Neural progenitor cell (in vitro differentiated cells): ENCODE data around the gene PDLIM1. TPM values are rescaled to one million over a fixed set of nuclear protein-coding genes. Genes with fewer than 3 reads are reported as not detected.

Experiments
- DNase-seq: peaks from one replicate; pipeline ENCODE4 v3.0.0-alpha.2; 2016; ENCODE audit warnings: low spot score
- H2AFZ ChIP-seq: fragments of 200-600 bp; sonication (generic); replicated peaks from 2 replicates; pipeline ENCODE4 v1.6.1; 2016; ENCODE audit warnings: antibody characterized with exemption
- H3F3A ChIP-seq: fragments of 200-600 bp; sonication (generic); 2 replicates; pipeline ENCODE4 v1.6.1; 2016; ENCODE audit warnings: antibody characterized with exemption, low read depth
- H3K27ac ChIP-seq: fragments of 200-600 bp; sonication (generic); 2 replicates; pipeline ENCODE4 v1.5.1; 2016; ENCODE audit warnings: mild to moderate bottlenecking
- H3K27me3 ChIP-seq: fragments of 200-600 bp; sonication (generic); 2 replicates; pipeline ENCODE4 v1.6.1; 2016; ENCODE audit warnings: mild to moderate bottlenecking, moderate library complexity
- H3K36me3 ChIP-seq: fragments of 200-600 bp; sonication (generic); 2 replicates; pipeline ENCODE4 v1.5.1; 2016
- H3K4me1 ChIP-seq: fragments of 200-600 bp; sonication (generic); 2 replicates; pipeline ENCODE4 v1.6.1; 2016; ENCODE audit warnings: mixed run types
- H3K4me2 ChIP-seq: fragments of 200-600 bp; sonication (generic); 2 replicates; pipeline ENCODE4 v1.6.1; 2016
- H3K4me3 ChIP-seq: fragments of 200-600 bp; sonication (generic); 2 replicates; pipeline ENCODE4 v1.5.1; 2016
- H3K79me2 ChIP-seq: fragments of 200-600 bp; sonication (generic); 2 replicates; pipeline ENCODE4 v1.6.1; 2016; ENCODE audit warnings: low read depth
- H3K9ac ChIP-seq: fragments of 200-600 bp; sonication (generic); 2 replicates; pipeline ENCODE4 v1.6.1; 2016
- H3K9me3 ChIP-seq: fragments of 200-600 bp; sonication (generic); 2 replicates; pipeline ENCODE4 v1.5.1; 2016; ENCODE audit warnings: low read depth
- H4K20me1 ChIP-seq: fragments of 200-600 bp; sonication (generic); 2 replicates; pipeline ENCODE4 v1.6.1; 2016; ENCODE audit warnings: low read depth
- H3K27ac Mint-ChIP-seq: 3 replicates; pipeline ENCODE4 v1.8.0; 2021; ENCODE audit warnings: mixed read lengths
- H3K27me3 Mint-ChIP-seq: 2 replicates; pipeline ENCODE4 v1.8.0; 2022; ENCODE audit warnings: low read depth, mild to moderate bottlenecking, inconsistent platforms, moderate library complexity, mixed read lengths; ENCODE audit not compliant: insufficient read depth
- H3K36me3 Mint-ChIP-seq: 3 replicates; pipeline ENCODE4 v1.8.0; 2021; ENCODE audit warnings: mixed read lengths
- H3K4me1 Mint-ChIP-seq: 3 replicates; pipeline ENCODE4 v1.8.0; 2021; ENCODE audit warnings: mixed read lengths
- H3K4me3 Mint-ChIP-seq: 3 replicates; pipeline ENCODE4 v1.8.0; 2021; ENCODE audit warnings: mild to moderate bottlenecking, moderate library complexity, mixed read lengths
- H3K9me3 Mint-ChIP-seq: 3 replicates; pipeline ENCODE4 v1.8.0; 2020; ENCODE audit warnings: mixed read lengths
- EZH2 ChIP-seq: fragments of 200-600 bp; sonication (generic); IDR thresholded peaks from 2 replicates; pipeline ENCODE4 v1.6.1; 2017; ENCODE audit warnings: antibody characterized with exemption, mild to moderate bottlenecking, moderate library complexity
- EZH2phosphoT487 ChIP-seq: fragments of 200-600 bp; sonication (generic); IDR thresholded peaks from 2 replicates; pipeline ENCODE4 v1.6.1; 2017; ENCODE audit warnings: antibody characterized with exemption
- total RNA-seq: library from RNA; depleted of rRNA; stranded (reverse); fragments of >200 nt; gene quantifications from 2 replicates; pipeline ENCODE4 v1.2.3, GENCODE V29; 2015; ENCODE audit warnings: low replicate concordance
- TF ChIP-seq, protein P1 (sequence below): fragments of 200-600 bp; sonication (generic); IDR thresholded peaks from 2 replicates; pipeline ENCODE4 v1.5.1; 2017; ENCODE audit warnings: antibody characterized with exemption, mild to moderate bottlenecking

Gene PDLIM1
- total RNA-seq, 1 donor from 2014 or later, result 4.6 TPM

DNA sequence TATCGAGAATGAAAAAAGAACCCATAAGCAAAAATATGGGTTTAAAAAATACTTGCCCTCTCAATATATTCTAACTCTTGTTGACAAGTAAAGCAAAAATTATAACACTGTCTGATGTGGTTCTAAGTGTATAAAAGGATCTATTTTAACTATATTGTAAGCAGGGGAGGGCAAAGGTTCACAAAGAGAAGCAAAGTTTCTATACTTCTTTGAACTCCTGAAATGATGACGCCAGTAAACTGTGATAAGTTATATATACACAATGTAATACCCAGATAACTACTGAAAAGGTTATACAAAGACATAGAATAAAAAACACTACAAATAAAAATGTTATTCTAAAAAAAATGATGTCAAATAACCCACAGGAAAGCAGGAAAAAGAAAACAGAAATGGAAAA is 37.1 kb downstream of the PDLIM1 start:
- Histone ChIP-seq H3K4me3 (no peak overlapping the region), H4K20me1 (no peaks in the 10 kb centered on the region), H3K27ac (no peak overlapping the region), H3K79me2 (no peaks in the 10 kb centered on the region), H2AFZ (no peak overlapping the region), H3K9ac (no peak overlapping the region), H3K9me3 (peaks cover 3% of the 10 kb centered on the region), H3K36me3 (no peaks in the 10 kb centered on the region), H3K4me1 (no peaks in the 10 kb centered on the region), H3K4me2 (no peak overlapping the region), H3F3A (no peaks in the 10 kb centered on the region), H3K27me3 (no peaks in the 10 kb centered on the region)
- TF ChIP-seq EZH2phosphoT487 (no peak), EZH2 (no peak)
- TF ChIP-seq, protein P1, sequence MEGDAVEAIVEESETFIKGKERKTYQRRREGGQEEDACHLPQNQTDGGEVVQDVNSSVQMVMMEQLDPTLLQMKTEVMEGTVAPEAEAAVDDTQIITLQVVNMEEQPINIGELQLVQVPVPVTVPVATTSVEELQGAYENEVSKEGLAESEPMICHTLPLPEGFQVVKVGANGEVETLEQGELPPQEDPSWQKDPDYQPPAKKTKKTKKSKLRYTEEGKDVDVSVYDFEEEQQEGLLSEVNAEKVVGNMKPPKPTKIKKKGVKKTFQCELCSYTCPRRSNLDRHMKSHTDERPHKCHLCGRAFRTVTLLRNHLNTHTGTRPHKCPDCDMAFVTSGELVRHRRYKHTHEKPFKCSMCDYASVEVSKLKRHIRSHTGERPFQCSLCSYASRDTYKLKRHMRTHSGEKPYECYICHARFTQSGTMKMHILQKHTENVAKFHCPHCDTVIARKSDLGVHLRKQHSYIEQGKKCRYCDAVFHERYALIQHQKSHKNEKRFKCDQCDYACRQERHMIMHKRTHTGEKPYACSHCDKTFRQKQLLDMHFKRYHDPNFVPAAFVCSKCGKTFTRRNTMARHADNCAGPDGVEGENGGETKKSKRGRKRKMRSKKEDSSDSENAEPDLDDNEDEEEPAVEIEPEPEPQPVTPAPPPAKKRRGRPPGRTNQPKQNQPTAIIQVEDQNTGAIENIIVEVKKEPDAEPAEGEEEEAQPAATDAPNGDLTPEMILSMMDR, result no peak
- Mint-ChIP-seq H3K36me3 (peaks cover 4% of the 10 kb centered on the region), H3K4me3 (no peak overlapping the region), H3K9me3 (peaks cover 4% of the 10 kb centered on the region), H3K27me3 (peaks cover 2% of the 10 kb centered on the region), H3K27ac (no peak overlapping the region), H3K4me1 (no peaks in the 10 kb centered on the region)
- no peak for DNase-seq

DNA sequence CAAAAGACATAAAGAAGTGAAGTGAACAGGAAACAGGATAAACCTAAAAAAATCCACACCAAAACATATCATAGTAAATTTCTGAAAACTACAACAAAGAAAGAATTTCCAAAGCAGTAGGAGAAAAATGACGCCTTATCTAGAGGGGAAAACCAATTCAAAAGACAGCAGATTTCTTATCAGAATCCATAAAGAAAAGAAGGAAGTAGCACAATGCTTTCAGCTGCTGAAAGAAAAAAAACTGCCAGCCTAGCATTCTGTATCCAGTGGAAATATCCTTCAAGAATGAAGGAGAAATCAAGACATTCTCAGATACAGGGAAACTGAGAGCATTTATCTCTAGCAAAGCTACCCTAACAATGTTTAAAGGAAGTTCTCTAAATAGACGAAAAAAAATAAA is 37.8 kb downstream of the PDLIM1 start:
- Histone ChIP-seq H3K36me3 (no peaks in the 10 kb centered on the region), H3K9me3 (peaks cover 3% of the 10 kb centered on the region), H3K27me3 (no peaks in the 10 kb centered on the region), H3K4me1 (no peaks in the 10 kb centered on the region), H3K79me2 (no peaks in the 10 kb centered on the region), H4K20me1 (no peaks in the 10 kb centered on the region), H2AFZ (no peak overlapping the region), H3F3A (no peaks in the 10 kb centered on the region), H3K4me2 (no peak overlapping the region), H3K9ac (no peak overlapping the region), H3K27ac (no peak overlapping the region), H3K4me3 (no peak overlapping the region)
- TF ChIP-seq, protein P1, result no peak
- TF ChIP-seq EZH2phosphoT487 (no peak), EZH2 (no peak)
- Mint-ChIP-seq H3K27ac (no peak overlapping the region), H3K27me3 (peaks cover 2% of the 10 kb centered on the region), H3K4me3 (no peak overlapping the region), H3K9me3 (peaks cover 4% of the 10 kb centered on the region), H3K4me1 (no peaks in the 10 kb centered on the region), H3K36me3 (peaks cover 4% of the 10 kb centered on the region)
- no peak for DNase-seq

DNA sequence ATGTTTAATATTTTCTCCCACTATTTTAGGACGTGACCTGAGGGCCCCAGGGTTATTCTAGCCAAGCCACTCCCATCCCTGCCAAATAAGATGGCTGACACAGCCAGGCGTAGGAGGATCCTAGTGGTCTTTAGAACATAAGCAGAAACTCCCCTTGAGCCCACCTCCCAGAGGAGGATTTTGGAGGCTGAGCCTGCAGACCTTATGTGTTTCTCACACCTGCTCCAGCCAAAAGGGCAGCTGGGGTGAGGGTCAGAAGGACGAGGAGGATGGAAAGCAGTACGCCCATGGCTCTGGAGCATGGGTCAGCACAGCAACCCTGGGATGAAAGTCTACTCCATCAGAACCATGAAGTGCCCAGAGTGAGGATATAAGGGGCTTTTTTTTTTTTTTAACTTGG is 39.9 kb downstream of the PDLIM1 start:
- no peak overlapping the region for H3K9ac ChIP-seq
- H3K27ac ChIP-seq, result no peak overlapping the region
- peaks cover 2% of the 10 kb centered on the region for H3K27me3 Mint-ChIP-seq
- DNase-seq, result no peak
- no peaks in the 10 kb centered on the region for H3K4me1 Mint-ChIP-seq
- H3K4me3 ChIP-seq, result no peak overlapping the region
- no peaks in the 10 kb centered on the region for H4K20me1 ChIP-seq
- H3K9me3 Mint-ChIP-seq, result peaks cover 4% of the 10 kb centered on the region
- no peaks in the 10 kb centered on the region for H3K79me2 ChIP-seq
- H3K4me2 ChIP-seq, result no peak overlapping the region
- H2AFZ ChIP-seq, result no peak overlapping the region
- no peak overlapping the region for H3K27ac Mint-ChIP-seq
- H3K27me3 ChIP-seq, result no peaks in the 10 kb centered on the region
- no peaks in the 10 kb centered on the region for H3F3A ChIP-seq
- no peaks in the 10 kb centered on the region for H3K36me3 ChIP-seq
- H3K4me3 Mint-ChIP-seq, result no peak overlapping the region
- H3K4me1 ChIP-seq, result no peaks in the 10 kb centered on the region
- no peak for TF ChIP-seq EZH2
- no peak for TF ChIP-seq EZH2phosphoT487
- TF ChIP-seq, protein P1, result no peak
- peaks cover 1% of the 10 kb centered on the region for H3K36me3 Mint-ChIP-seq
- no peaks in the 10 kb centered on the region for H3K9me3 ChIP-seq

DNA sequence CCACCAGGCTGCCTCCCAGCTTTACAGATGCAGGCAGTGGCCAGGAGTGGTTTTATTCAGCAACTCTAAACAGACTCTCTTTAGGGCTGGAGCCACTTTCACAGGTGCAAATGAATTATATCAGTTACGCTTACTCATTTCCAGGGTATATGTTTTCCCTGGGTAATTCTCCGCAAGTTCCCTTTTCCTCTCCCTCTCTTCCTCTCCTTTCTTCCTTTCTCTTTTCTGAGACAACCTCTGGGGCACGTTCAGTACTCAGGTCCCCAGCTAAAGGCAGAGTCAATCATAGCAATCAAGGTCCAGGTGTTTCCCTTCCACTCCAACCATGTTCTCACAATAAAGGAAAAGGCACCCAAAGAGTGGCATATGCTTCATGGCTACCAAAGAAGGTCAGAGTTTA is 41.3 kb downstream of the PDLIM1 start:
- H3K9me3 Mint-ChIP-seq, result no peaks in the 10 kb centered on the region

More for the DNA sequence above, 41.3 kb downstream of the PDLIM1 start:
- no peaks in the 10 kb centered on the region for H3K4me1 Mint-ChIP-seq
- H3K27me3 Mint-ChIP-seq, result peaks cover 2% of the 10 kb centered on the region
- H3K79me2 ChIP-seq, result no peaks in the 10 kb centered on the region
- no peaks in the 10 kb centered on the region for H3K4me1 ChIP-seq
- H3F3A ChIP-seq, result no peaks in the 10 kb centered on the region
- no peak overlapping the region for H3K4me2 ChIP-seq
- no peak overlapping the region for H3K4me3 ChIP-seq
- no peak overlapping the region for H2AFZ ChIP-seq
- H3K36me3 ChIP-seq, result no peaks in the 10 kb centered on the region
- no peaks in the 10 kb centered on the region for H3K9me3 ChIP-seq
- TF ChIP-seq EZH2phosphoT487 (no peak), EZH2 (no peak)
- TF ChIP-seq, protein P1, result no peak
- no peak overlapping the region for H3K27ac ChIP-seq
- H4K20me1 ChIP-seq, result no peaks in the 10 kb centered on the region
- no peak overlapping the region for H3K27ac Mint-ChIP-seq
- no peak overlapping the region for H3K4me3 Mint-ChIP-seq
- H3K36me3 Mint-ChIP-seq, result no peaks in the 10 kb centered on the region
- no peaks in the 10 kb centered on the region for H3K27me3 ChIP-seq
- DNase-seq, result no peak
- no peak overlapping the region for H3K9ac ChIP-seq
